ENCODE results near the gene LAMB1. TPM values are rescaled to one million over a fixed set of nuclear protein-coding genes. Genes with fewer than 3 reads are reported as not detected.
A peak's percentile ranks its signal among the peaks of the same experiment; 100 is the strongest.

The LAMB1 gene
- total RNA-seq, 1 donor from 2014 or later = 60.0 TPM

DNA sequence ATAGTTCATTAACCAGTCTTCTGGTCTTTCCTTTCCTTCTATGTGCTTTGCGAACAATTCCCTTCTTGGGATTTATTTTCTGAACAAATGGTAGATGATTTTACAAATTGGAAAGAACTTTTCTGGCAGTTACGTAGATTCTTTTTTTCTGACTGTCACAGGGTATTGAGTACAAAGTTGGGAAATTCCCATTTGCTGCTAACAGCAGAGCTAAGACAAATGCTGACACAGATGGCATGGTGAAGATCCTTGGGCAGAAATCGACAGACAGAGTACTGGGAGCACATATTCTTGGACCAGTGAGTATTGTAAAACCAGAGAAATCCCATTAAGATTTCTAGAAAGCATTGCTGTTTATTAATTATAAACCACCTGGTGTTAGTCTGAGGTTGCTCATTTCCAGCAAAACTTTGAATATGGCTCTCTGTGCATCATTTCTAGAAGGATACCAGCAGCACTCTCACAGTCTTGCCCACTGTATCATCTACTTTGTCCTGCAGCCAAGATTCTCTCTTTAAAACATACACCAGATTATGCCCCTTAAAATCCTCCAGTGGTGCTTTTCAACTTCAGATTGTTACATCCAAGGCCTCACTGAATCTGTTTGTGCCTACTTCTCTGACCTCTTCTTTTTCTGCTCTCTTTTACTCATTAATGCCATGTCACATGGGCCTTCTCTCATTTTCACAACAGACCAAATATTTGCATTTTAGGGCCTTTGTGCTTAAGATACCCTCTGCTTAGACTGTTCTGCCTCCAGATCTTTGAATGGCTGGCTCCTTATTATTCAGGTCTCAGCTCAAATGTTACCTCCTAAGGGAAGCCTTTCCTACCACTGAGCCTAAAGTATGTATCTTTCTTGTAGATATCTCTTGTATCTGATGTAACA lies 85.0 kb downstream of the LAMB1 start:
- intact Hi-C loops (cut with micrococcal nuclease) = no loop called here
- Histone ChIP-seq H3K36me3 (peaks cover 74% of the 10 kb centered on the region), H3K27ac (replicated peaks) (peak overlapping the region; percentile 6)

DNA sequence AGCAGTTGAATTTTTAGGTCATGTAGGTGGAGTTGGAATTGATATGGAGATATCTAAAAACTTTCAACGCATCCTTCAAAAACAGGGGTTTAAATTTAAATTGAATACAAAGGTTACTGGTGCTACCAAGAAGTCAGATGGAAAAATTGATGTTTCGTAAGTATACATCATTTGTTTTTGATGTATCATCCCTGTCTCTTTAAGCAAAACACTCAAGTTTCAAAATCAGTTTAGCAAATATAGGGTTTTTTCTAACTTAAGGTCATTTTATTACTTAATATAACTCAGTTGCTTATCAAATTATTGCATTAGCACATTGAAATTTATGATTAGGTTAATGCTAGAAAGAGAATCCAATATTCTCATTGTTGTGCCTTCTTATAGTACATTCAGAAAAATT lies 87.4 kb downstream of the LAMB1 start:
- no peak overlapping the region for H3K4me3 ChIP-seq
- TF ChIP-seq, protein P1, sequence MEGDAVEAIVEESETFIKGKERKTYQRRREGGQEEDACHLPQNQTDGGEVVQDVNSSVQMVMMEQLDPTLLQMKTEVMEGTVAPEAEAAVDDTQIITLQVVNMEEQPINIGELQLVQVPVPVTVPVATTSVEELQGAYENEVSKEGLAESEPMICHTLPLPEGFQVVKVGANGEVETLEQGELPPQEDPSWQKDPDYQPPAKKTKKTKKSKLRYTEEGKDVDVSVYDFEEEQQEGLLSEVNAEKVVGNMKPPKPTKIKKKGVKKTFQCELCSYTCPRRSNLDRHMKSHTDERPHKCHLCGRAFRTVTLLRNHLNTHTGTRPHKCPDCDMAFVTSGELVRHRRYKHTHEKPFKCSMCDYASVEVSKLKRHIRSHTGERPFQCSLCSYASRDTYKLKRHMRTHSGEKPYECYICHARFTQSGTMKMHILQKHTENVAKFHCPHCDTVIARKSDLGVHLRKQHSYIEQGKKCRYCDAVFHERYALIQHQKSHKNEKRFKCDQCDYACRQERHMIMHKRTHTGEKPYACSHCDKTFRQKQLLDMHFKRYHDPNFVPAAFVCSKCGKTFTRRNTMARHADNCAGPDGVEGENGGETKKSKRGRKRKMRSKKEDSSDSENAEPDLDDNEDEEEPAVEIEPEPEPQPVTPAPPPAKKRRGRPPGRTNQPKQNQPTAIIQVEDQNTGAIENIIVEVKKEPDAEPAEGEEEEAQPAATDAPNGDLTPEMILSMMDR (IDR thresholded peaks at IDR 0.05; ENCODE audit: borderline replicate concordance) = no peak
- H3K9me3 ChIP-seq (replicated peaks) = no peaks in the 10 kb centered on the region
- no peak overlapping the region for H3K27ac ChIP-seq (replicated peaks)
- no peak for DNase-seq
- no peaks in the 10 kb centered on the region for H3K27me3 ChIP-seq (ENCODE audit: low read depth)
- intact Hi-C loops (cut with micrococcal nuclease) = no loop called here
- peaks cover 76% of the 10 kb centered on the region for H3K36me3 ChIP-seq
- peaks cover 26% of the 10 kb centered on the region for H3K4me1 ChIP-seq

More for the DNA sequence above, 85.0 kb downstream of the LAMB1 start:
- Histone ChIP-seq H3K4me1 (peaks cover 27% of the 10 kb centered on the region), H3K9me3 (replicated peaks) (no peaks in the 10 kb centered on the region), H3K27me3 (ENCODE audit: low read depth) (no peaks in the 10 kb centered on the region), H3K4me3 (no peak overlapping the region)
- no peak for DNase-seq
- TF ChIP-seq, protein P1 (IDR thresholded peaks at IDR 0.05; ENCODE audit: borderline replicate concordance) = no peak

DNA sequence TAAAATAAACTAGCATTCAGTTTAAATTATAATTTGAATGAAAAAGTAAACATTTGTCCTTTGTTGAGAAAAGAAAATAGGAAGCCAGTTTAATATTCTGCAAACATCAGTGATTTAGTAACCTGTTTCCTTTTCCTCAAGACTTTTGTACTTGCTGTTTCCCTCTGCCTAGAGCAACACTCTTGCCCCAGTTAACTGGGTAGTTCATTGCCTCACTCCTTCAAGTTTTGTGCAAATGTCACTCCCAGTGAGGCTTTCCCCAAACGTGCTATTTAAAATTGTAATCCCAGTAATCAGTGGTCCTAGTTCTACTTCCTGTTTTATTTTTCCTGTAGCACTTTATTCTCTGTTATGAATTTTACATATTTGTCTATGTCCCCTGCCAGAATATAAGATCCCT lies 88.1 kb downstream of the LAMB1 start:
- H3K4me1 ChIP-seq = peaks cover 18% of the 10 kb centered on the region
- TF ChIP-seq, protein P1 (IDR thresholded peaks at IDR 0.05; ENCODE audit: borderline replicate concordance) = no peak
- H3K9me3 ChIP-seq (replicated peaks) = no peaks in the 10 kb centered on the region
- H3K36me3 ChIP-seq = peaks cover 80% of the 10 kb centered on the region
- intact Hi-C loops (cut with micrococcal nuclease) = no loop called here
- H3K27ac ChIP-seq (replicated peaks) = no peak overlapping the region
- H3K27me3 ChIP-seq (ENCODE audit: low read depth) = no peaks in the 10 kb centered on the region
- no peak for DNase-seq
- no peak overlapping the region for H3K4me3 ChIP-seq

- H3K27ac ChIP-seq (replicated peaks) = no peak overlapping the region
- DNase-seq = no peak
- H3K4me1 ChIP-seq = peaks cover 16% of the 10 kb centered on the region
- no peak overlapping the region for H3K4me3 ChIP-seq
- no peaks in the 10 kb centered on the region for H3K27me3 ChIP-seq (ENCODE audit: low read depth)
- H3K9me3 ChIP-seq (replicated peaks) = no peaks in the 10 kb centered on the region
- TF ChIP-seq, protein P1 (IDR thresholded peaks at IDR 0.05; ENCODE audit: borderline replicate concordance) = no peak
- peaks cover 80% of the 10 kb centered on the region for H3K36me3 ChIP-seq
- intact Hi-C loops (cut with micrococcal nuclease) = no loop called here
Observed at GRCh38 chr7:107913851-107914250, 89.1 kb downstream of the LAMB1 start.

DNA sequence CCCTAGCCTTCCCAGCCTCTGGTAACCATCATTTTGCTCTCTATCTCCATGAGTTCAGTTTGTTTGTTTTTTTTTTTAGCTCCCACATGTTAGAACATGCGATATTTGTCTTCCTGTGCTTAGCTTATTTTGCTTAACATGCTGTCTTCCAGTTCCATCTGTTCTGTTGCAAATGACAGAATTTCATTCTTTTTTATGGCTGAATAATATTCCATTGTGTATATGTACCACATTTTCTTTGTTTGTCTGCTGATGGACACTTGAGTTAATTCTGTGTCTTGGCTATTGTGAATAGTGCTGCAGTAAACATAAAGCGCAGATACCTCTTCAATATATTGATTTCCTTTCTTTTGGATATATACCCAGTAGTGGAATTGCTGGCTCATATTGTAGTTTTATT lies 91.0 kb downstream of the LAMB1 start:
- TF ChIP-seq, protein P1 (IDR thresholded peaks at IDR 0.05; ENCODE audit: borderline replicate concordance) = no peak
- H3K4me3 ChIP-seq = no peak overlapping the region
- H3K9me3 ChIP-seq (replicated peaks) = no peaks in the 10 kb centered on the region
- H3K36me3 ChIP-seq = peaks cover 80% of the 10 kb centered on the region
- H3K4me1 ChIP-seq = peaks cover 26% of the 10 kb centered on the region
- intact Hi-C loops (cut with micrococcal nuclease) = no loop called here
- no peaks in the 10 kb centered on the region for H3K27me3 ChIP-seq (ENCODE audit: low read depth)
- H3K27ac ChIP-seq (replicated peaks) = no peak overlapping the region
- DNase-seq = no peak

Measured in left ventricle myocardium inferior (tissue), 1 donor.